HG03175 (cell line): Measurements from ENCODE around the gene NUP107.

Experiments
- ATAC-seq: cut with Tn5 transposase; IDR thresholded peaks from one replicate; pipeline ENCODE4 v1.9.1; 2021; ENCODE audit warnings: mild to moderate bottlenecking, moderate library complexity; ENCODE audit not compliant: unreplicated experiment

Gene NUP107

GRCh38 chr12:68733661-68734071 lies 46.9 kb downstream of the NUP107 start:
- ATAC-seq, result no peak

- no peak for ATAC-seq
These were observed 53.1 kb downstream of the NUP107 start for GRCh38 chr12:68739891-68740290.

DNA sequence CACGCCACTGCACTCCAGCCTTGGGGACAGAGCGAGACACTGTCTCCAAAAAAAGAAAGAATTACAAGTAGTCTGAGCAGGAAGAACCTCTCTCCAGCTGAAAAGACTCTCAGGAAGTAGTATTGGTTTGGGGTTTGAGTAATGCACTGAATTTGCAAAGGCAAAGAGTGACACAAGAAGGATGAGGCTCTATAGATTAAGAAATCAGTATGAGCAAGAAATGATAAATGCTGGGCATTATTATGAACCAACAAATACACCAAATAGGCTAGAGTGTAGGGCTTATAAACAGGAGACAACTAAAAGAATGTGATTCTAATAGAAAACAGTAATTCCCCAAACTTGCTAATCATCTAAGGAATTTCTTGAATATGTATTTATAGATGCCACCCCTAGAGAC lies 56.6 kb downstream of the NUP107 start:
- no peak for ATAC-seq

GRCh38 chr12:68745376-68745903 lies 58.7 kb downstream of the NUP107 start:
- no peak for ATAC-seq

GRCh38 chr12:68745904-68746571 lies 59.3 kb downstream of the NUP107 start, which contains the start of gene SLC35E3:
Gene SLC35E3 (plus strand): TSS chr12:68746176. CDS start chr12:68746378, 202 bp downstream.
- peak; percentile 99 for ATAC-seq

GRCh38 chr12:68746572-68747180 lies 59.9 kb downstream of the NUP107 start:
- peak; percentile 27 for ATAC-seq

DNA sequence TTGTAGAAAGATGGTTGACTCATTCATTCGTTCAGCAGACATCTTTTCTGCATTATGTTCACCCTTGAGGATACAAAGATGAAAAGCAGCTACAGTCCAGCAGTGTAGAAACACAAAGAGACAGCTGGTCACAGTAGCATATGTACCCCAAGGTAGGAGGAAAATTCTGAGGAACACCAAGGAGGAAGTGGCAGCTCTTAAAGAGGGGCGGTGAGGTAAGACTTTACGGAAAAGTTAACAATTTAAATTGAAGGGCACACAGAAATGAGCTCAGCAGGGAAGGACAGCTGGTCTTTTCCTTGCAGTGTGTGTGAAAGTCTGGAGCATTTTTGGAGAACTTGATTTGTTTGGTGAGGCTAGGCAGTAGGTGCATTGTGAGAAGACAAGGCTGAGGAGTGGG lies 62.7 kb downstream of the NUP107 start:
- no peak for ATAC-seq

DNA sequence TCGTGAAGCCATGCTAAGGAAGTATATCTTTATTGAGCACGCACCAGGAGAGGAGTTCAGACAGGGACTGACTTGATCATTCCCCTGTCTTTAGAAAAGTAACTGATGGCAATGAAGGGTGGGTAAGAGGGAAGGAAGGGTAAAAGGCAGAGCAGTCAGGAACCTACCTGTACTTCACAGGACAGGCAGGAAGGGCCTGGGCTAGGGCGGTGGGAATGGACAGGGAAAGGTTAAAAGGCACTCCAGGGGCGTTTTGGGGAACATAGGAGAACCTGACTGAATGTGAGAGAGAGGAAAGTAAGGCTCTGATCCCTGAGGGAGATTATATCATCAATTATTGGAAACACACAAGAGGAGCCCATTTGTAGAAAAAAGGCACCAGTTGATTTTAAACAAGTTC lies 63.1 kb downstream of the NUP107 start:
- no peak for ATAC-seq

DNA sequence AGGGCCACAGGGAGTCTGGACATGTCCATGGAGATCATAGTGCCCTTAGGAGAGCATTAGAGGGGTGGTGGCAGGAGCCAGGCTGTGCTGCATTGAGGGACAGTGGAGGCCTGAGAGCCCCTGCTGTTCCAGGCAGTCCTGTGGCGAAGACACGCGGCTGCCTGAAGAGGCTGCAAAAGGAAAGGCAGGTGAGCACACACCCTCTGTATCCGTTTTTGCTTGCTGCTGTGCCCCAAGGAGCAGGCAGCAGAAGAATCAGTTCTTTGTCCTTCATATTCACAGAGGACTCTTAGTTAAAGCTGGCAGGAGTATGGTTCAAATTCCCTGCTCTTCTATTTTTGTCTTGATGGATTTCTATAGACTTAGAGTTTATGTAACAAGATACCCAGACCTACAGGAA lies 63.7 kb downstream of the NUP107 start:
- no peak for ATAC-seq

GRCh38 chr12:68755536-68756243 lies 68.9 kb downstream of the NUP107 start:
- ATAC-seq, result no peak

DNA sequence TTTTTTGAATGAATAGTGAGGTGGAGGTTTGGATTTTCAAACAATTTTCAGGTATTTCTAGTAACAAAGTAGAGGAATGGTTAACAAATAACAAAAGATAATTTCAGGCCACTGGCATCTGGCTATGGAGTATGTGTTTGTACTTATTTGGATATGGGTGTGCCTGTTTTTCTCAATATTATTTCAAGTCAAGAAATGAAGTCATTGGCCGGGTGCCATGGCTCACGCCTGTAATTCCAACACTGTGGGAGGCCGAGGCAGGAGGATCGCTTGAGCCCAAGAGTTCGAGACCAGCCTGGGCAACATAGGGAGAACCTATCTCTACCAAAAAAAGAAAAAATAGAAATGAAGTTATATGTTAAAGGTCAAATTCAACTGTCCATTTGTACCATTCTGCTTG lies 73.1 kb downstream of the NUP107 start:
- ATAC-seq, result no peak

DNA sequence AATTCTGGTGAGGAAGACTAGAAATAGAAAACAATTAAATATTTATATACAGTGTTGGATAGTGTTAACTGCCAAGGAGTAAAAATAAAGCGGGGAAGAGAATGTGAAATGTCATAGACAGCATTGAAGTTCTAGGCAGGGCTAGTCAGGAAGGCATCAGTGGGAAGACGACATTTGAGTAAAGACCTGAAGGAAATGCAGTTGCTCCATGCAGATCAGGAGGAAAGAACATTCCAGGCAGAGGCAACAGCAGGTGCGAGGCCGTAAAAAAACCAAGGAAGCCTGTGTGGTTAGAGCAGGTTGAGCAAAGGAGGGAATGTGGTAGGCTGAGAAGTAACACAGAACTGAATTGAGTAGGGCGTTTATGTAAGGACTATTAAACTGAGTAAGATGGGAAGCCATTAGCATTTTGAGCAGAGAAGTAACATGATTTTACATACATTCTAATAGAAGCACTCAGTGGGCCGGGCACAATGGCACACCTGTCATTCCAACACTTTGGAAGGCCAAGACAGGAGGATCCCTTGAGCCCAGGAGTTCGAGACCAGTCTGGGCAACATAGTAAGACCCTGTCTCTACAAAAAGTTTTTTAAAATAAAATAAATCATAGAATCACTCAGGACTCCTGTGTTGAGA lies 74.1 kb downstream of the NUP107 start:
- no peak for ATAC-seq

DNA sequence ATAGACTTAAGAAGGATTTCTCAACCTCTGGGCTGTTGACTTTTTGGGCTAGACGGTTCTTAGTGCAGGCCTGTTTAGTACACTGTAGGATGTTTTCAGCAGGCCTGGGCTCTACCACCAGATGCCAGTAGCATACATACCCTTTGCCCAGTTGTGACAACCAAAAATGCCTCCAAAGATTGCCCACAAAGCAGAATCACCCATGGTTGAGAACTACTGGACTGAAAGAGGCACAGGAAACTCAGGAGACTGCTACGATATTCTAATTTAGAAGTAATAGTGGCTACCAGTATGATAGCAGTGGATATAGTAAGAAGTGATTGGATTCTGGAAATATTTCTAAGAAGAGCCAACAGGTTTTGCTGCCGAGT lies 74.6 kb downstream of the NUP107 start:
- no peak for ATAC-seq

DNA sequence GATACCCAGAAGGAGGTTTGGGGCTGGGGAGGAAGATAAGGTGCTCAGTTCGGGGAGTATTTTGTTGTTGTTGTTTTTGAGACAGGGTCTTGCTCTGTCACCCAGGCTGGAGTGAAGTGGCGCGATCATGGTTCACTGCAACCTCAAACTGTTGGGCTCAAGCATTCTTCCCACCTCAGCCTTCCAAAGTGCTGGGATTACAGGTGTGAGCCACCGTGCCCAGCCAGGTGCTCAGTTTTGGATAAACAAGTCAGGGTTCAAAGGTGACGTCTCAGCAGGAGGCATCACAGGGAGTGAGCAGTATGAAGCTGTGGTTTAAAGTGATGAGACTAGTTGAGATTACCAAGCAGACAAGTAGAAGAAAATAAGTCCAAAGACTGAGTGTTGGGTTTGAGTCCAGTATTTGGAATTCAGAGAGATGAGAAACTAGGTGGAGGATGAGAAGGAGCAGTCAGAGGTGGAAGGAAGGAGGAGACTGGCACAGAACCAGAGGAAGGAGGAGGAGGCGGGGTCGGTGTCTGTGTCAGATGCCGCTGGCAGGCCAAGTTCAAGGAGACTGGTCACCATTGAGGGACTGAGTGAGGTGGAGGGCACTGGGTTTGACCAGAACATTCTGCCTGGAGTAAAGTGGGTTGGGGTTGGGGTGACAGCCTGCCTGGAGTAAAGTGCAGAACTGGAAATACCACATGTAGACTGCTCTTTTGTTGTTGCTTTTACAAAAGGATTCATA lies 75.3 kb downstream of the NUP107 start:
- ATAC-seq, result no peak

DNA sequence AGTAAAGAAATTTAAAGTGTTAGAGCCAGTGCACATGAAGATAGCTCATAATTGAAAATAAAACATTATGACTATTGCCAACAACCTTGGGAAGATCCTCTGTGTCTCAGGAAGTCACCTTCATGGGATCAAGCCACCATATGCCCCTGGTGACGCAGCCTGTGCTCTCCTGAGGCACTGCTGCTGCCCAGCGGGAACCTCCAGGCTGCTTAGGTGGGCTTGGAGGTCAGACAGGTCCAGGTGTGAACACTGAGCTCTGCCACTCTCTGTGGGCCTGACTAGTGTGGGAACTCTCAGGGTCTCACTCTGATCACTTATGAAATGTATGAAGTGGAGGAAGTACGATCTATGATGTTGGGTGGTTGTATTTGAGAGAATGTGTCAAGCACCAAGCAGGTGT lies 75.9 kb downstream of the NUP107 start:
- no peak for ATAC-seq

DNA sequence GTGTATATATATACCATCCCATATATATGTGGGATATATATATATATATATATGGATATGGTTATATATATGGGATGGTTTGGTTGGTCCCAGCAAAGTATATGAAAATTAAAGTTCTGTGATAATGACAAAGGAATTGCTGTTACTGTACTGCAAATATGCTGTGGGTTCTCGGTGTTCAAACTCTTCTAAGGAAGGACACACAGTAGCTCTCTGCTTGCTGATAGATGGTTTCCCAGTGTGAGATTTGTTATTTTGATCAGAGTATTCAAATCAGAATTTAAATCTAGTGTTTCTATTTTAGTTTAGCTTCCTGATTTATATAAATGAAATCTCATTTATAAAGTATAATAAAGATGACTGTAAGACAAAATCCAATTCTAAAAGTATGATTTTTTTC lies 78.9 kb downstream of the NUP107 start:
- ATAC-seq, result no peak

- ATAC-seq, result no peak
These were observed 79.9 kb downstream of the NUP107 start for GRCh38 chr12:68766646-68767045.

DNA sequence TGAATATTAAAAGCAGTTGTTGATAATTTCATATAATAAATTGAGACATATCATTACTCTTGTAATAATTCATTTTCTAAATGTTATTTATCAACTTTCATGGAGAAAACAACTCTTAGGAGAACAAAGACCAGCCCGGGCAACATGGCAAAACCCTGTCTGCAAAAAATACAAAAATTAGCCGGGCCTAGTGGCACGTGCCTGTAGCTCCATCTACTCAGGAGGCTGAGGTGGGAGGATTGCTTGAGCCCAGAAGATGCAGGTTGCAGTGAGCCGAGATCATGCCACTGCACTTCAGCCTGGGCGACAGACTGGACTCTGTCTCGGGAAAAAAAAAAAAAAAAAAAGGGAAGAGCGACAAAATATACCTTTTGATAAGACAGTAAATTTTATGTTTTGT lies 80.4 kb downstream of the NUP107 start:
- ATAC-seq, result no peak

DNA sequence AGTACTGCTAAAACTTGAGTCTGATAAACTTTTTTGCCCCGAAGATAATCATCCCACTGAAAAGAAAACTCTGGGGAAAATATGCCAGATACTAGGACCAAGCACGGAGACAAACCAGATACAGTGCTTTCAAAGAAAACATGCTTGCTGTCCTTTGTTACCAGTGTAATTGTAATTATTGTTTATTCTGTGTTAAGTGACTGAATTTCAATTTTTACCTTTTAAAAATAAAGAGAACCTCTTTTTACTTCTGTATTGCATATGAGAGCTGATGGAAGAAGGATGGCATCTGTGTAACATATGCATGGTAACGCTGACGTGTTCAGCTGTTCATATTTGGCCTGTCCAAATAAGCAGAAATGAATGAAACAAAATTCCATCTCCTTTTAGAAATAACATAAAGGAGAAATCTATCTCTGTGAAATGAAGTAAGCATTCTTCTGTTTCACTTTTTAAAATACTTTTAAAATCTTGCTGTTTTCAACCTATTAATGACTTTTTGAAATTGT lies 81.7 kb downstream of the NUP107 start:
- ATAC-seq, result no peak

DNA sequence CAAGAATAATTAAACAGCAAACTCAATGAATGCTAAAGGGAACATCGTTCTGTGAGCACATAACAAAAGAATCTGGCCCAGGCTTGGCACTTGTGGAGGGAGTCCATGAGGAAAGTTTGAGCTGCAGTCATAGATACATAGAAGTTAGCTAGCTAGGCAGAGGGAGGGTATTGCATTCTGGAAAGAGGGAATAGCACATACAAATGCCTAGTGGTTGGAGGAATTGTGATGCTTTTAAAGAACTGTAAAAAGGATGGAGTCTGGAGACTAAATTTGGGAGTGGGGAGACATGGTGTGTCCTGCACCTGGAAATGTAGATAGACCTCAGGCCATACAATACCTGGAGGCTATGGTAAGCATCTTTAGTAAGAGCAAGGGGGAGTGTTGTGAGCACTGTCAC lies 83.2 kb downstream of the NUP107 start:
- no peak for ATAC-seq
